Upper lobe of left lung (tissue), 4 donors: ENCODE data around the gene LPCAT1.
A peak's percentile ranks its signal among the peaks of the same experiment; 100 is the strongest.

Source experiments
- CTCF ChIP-seq, 6 experiments: fragments of 450-650 bp in 4 of 6; fragments of 200-600 bp in 2 of 6; sonication (generic) in 2 of 6; IDR thresholded peaks; one replicate each; pipeline ENCODE4 v1.5.1; 2016 to 2019; ENCODE audit warnings: antibody characterized with exemption in 6 of 6
- EP300 ChIP-seq, 4 donors: sonication (generic); formaldehyde crosslinking; IDR thresholded peaks; one replicate each; pipeline ENCODE4 v1.5.1; 2017; ENCODE audit warnings: antibody characterized with exemption in 4 of 4, control low read depth in 2 of 4
- POLR2A ChIP-seq, 4 donors: fragments of 450-650 bp; IDR thresholded peaks; one replicate each; pipeline ENCODE4 v1.5.1; 2016 to 2017; ENCODE audit warnings: antibody characterized with exemption in 4 of 4, mild to moderate bottlenecking in 2 of 4

- TF ChIP-seq EP300 (IDR thresholded peaks at IDR 0.05) (peak in 3 of 4 donors; percentile 6 to 58 (median 36)), CTCF (IDR thresholded peaks at IDR 0.05) (peak in 1 of 6 experiments; percentile 25), POLR2A (IDR thresholded peaks at IDR 0.05) (peak in 1 of 4 donors; percentile 53)
Measured at GRCh38 chr5:1480217-1480616, 43.5 kb downstream of the LPCAT1 start.
